Measurements from ENCODE around the gene TMEM45B. TPM values are rescaled to one million over a fixed set of nuclear protein-coding genes. Genes with fewer than 3 reads are reported as not detected.

TMEM45B gene
- polyA plus RNA-seq, 1 donor from 2014 or later: not detected

DNA sequence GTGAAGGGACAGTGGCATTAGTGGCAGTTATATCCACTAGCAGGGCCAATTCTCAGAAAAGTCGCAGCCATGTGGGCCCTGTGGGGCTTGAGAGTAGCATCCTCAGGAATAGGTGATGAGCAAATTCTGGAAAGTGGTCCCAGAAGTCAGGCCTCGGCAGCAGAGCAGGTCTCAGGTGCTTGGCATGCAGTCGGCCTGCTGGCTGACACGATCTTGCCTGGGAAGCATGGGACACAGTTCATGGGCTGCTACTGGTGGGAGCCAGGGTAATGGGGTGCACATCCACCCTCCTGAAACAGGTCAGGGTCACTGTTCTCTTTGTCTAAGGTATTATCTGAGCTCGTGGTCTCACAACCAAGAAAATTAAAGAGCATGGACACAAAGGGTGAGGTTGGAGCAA lies 36.8 kb upstream of the TMEM45B start:
- no peaks in the 10 kb centered on the region for H3K9me3 ChIP-seq (ENCODE audit: low read length)
- no peaks in the 10 kb centered on the region for H3K79me2 ChIP-seq (replicated peaks; ENCODE audit: insufficient read depth, low read length)
- H3K4me3 ChIP-seq (ENCODE audit: low read length): no peak overlapping the region
- TF ChIP-seq EZH2 (IDR thresholded peaks at IDR 0.05; ENCODE audit: borderline replicate concordance, insufficient read depth, low read length, poor library complexity, severe bottlenecking): no peak
- no peak for TF ChIP-seq POLR2AphosphoS5 (IDR thresholded peaks at IDR 0.05)
- TF ChIP-seq, protein P1, sequence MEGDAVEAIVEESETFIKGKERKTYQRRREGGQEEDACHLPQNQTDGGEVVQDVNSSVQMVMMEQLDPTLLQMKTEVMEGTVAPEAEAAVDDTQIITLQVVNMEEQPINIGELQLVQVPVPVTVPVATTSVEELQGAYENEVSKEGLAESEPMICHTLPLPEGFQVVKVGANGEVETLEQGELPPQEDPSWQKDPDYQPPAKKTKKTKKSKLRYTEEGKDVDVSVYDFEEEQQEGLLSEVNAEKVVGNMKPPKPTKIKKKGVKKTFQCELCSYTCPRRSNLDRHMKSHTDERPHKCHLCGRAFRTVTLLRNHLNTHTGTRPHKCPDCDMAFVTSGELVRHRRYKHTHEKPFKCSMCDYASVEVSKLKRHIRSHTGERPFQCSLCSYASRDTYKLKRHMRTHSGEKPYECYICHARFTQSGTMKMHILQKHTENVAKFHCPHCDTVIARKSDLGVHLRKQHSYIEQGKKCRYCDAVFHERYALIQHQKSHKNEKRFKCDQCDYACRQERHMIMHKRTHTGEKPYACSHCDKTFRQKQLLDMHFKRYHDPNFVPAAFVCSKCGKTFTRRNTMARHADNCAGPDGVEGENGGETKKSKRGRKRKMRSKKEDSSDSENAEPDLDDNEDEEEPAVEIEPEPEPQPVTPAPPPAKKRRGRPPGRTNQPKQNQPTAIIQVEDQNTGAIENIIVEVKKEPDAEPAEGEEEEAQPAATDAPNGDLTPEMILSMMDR (IDR thresholded peaks at IDR 0.05; ENCODE audit: poor library complexity, severe bottlenecking): no peak
- no peak for TF ChIP-seq SMC3 (conservative IDR thresholded peaks at IDR 0.05; ENCODE audit: poor library complexity)
- TF ChIP-seq, protein P2, sequence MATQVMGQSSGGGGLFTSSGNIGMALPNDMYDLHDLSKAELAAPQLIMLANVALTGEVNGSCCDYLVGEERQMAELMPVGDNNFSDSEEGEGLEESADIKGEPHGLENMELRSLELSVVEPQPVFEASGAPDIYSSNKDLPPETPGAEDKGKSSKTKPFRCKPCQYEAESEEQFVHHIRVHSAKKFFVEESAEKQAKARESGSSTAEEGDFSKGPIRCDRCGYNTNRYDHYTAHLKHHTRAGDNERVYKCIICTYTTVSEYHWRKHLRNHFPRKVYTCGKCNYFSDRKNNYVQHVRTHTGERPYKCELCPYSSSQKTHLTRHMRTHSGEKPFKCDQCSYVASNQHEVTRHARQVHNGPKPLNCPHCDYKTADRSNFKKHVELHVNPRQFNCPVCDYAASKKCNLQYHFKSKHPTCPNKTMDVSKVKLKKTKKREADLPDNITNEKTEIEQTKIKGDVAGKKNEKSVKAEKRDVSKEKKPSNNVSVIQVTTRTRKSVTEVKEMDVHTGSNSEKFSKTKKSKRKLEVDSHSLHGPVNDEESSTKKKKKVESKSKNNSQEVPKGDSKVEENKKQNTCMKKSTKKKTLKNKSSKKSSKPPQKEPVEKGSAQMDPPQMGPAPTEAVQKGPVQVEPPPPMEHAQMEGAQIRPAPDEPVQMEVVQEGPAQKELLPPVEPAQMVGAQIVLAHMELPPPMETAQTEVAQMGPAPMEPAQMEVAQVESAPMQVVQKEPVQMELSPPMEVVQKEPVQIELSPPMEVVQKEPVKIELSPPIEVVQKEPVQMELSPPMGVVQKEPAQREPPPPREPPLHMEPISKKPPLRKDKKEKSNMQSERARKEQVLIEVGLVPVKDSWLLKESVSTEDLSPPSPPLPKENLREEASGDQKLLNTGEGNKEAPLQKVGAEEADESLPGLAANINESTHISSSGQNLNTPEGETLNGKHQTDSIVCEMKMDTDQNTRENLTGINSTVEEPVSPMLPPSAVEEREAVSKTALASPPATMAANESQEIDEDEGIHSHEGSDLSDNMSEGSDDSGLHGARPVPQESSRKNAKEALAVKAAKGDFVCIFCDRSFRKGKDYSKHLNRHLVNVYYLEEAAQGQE (IDR thresholded peaks at IDR 0.05; ENCODE audit: borderline replicate concordance): no peak
- TF ChIP-seq TAF1 (IDR thresholded peaks at IDR 0.05; ENCODE audit: low read depth): no peak
- no peak for TF ChIP-seq EP300 (conservative IDR thresholded peaks at IDR 0.05; ENCODE audit: poor library complexity, severe bottlenecking)
- TF ChIP-seq MXI1 (conservative IDR thresholded peaks at IDR 0.05; ENCODE audit: poor library complexity, severe bottlenecking): no peak
- TF ChIP-seq RAD21 (conservative IDR thresholded peaks at IDR 0.05): no peak
- H3K9me2 ChIP-seq (ENCODE audit: insufficient read depth, low read length): no peaks in the 10 kb centered on the region
- no peak overlapping the region for H3K9ac ChIP-seq (ENCODE audit: low read length)
- no peak overlapping the region for H3K4me2 ChIP-seq (ENCODE audit: low read length)
- no peaks in the 10 kb centered on the region for H3F3A ChIP-seq (ENCODE audit: insufficient read depth, low read length, poor library complexity, severe bottlenecking)
- H3K36me3 ChIP-seq (ENCODE audit: insufficient read depth, low read length): no peaks in the 10 kb centered on the region
- H2AFZ ChIP-seq (ENCODE audit: low read depth, low read length): no peak overlapping the region
- H3K27me3 ChIP-seq (ENCODE audit: insufficient read depth, low read depth, low read length): no peaks in the 10 kb centered on the region
- no peak overlapping the region for H3K27ac ChIP-seq (ENCODE audit: low read length)
- H4K20me1 ChIP-seq (ENCODE audit: insufficient read depth): no peaks in the 10 kb centered on the region

DNA sequence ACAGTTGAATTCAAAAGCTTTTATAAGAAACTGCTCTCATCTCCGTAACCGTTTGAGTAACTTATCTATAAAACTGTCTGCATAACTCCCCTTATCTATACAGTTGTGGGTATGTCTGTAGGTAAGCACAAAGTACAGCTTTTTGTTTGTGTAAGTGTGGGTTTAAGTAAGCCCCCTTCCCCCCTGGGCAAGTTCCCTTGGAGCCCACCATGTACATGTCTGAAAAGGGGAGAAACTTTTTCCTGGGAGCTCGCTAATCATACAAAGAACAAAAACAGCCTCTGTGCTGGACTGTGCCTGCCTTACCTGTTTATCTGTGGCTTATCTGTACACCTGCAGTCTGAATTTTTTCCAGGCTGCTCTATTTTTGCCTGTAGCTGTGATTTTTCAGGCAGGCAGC lies 36.3 kb upstream of the TMEM45B start:
- no peak overlapping the region for H3K27ac ChIP-seq (ENCODE audit: low read length)
- H4K20me1 ChIP-seq (ENCODE audit: insufficient read depth): no peaks in the 10 kb centered on the region
- no peaks in the 10 kb centered on the region for H3K79me2 ChIP-seq (replicated peaks; ENCODE audit: insufficient read depth, low read length)
- TF ChIP-seq SMC3 (conservative IDR thresholded peaks at IDR 0.05; ENCODE audit: poor library complexity) (no peak), EP300 (conservative IDR thresholded peaks at IDR 0.05; ENCODE audit: poor library complexity, severe bottlenecking) (no peak)
- H2AFZ ChIP-seq (ENCODE audit: low read depth, low read length): no peak overlapping the region
- H3F3A ChIP-seq (ENCODE audit: insufficient read depth, low read length, poor library complexity, severe bottlenecking): no peaks in the 10 kb centered on the region
- H3K9ac ChIP-seq (ENCODE audit: low read length): no peak overlapping the region
- H3K9me2 ChIP-seq (ENCODE audit: insufficient read depth, low read length): no peaks in the 10 kb centered on the region
- no peaks in the 10 kb centered on the region for H3K36me3 ChIP-seq (ENCODE audit: insufficient read depth, low read length)
- H3K9me3 ChIP-seq (ENCODE audit: low read length): no peaks in the 10 kb centered on the region
- H3K4me3 ChIP-seq (ENCODE audit: low read length): no peak overlapping the region
- H3K4me2 ChIP-seq (ENCODE audit: low read length): no peak overlapping the region
- H3K27me3 ChIP-seq (ENCODE audit: insufficient read depth, low read depth, low read length): no peaks in the 10 kb centered on the region
